Measurements from ENCODE around the gene TPD52L1. TPM values are rescaled to one million over a fixed set of nuclear protein-coding genes. Genes with fewer than 3 reads are reported as not detected.

Gene TPD52L1
- total RNA-seq, 3 donors from 2014 or later (not counting 1 experiment from before 2014, with no cell fraction given) = 1.2 TPM; not detected in 1

DNA sequence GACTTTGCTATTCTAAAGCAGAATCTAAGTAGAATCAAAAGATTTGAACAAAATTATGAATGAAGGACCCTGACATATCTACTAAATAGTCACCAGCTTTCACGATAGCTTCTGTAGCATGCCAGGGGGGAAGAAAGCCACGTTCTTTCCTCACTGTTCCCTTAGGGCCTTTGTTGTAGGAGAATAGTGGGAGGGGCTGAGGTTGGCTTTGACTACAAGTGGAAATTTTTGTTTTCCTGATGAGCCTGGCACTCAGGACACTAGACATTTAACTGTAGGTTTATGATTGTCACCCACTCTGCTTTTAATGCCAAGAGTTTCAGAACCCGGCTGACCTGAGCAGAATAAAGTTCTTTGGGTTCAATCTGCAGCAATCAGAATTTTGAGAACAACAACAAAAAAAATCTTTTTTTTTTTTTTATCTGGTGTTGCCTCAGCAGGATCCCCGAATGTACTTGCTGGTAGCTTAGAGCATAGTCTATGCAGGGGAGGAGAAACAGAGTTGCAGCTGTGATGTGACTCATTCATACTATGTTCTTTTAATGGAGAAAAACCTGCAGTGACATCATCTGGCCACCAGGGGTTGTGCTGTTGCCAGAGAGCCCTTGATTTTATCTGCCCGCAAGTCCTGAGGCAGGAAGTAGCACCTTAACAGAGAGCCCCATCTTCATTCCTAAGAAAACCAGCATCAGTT is 38.5 kb downstream of the TPD52L1 start:
- no peak overlapping the region for H3K4me3 Mint-ChIP-seq
- H3K9me3 ChIP-seq (ENCODE audit: control insufficient read depth, insufficient read depth, low read length) = no peaks in the 10 kb centered on the region
- no peak overlapping the region for H3K4me3 ChIP-seq (ENCODE audit: low read length)
- no peak overlapping the region for H3K27ac Mint-ChIP-seq
- DNase-seq = peak; percentile 21 to 71
- H3K27me3 Mint-ChIP-seq (ENCODE audit: low read depth in 2 of 2) = peaks cover 2 to 4% of the 10 kb centered on the region in 2 donors
- H3K36me3 Mint-ChIP-seq = no peaks in the 10 kb centered on the region
- peaks cover 6% of the 10 kb centered on the region for H3K4me1 ChIP-seq (ENCODE audit: control insufficient read depth, insufficient read depth, low read length)
- H3K27me3 ChIP-seq (ENCODE audit: control insufficient read depth, insufficient read depth, low read length) = no peaks in the 10 kb centered on the region
- peaks cover 6% of the 10 kb centered on the region in 2 donors for H3K4me1 Mint-ChIP-seq
- 64% methylated on average over 5 of the region's 5 CpGs for WGBS (ENCODE audit: insufficient coverage)
- peak; percentile 78 to 99 (median 94) for ATAC-seq
- intact Hi-C loops (cut with micrococcal nuclease) = no loop called here
- TF ChIP-seq, protein P1, sequence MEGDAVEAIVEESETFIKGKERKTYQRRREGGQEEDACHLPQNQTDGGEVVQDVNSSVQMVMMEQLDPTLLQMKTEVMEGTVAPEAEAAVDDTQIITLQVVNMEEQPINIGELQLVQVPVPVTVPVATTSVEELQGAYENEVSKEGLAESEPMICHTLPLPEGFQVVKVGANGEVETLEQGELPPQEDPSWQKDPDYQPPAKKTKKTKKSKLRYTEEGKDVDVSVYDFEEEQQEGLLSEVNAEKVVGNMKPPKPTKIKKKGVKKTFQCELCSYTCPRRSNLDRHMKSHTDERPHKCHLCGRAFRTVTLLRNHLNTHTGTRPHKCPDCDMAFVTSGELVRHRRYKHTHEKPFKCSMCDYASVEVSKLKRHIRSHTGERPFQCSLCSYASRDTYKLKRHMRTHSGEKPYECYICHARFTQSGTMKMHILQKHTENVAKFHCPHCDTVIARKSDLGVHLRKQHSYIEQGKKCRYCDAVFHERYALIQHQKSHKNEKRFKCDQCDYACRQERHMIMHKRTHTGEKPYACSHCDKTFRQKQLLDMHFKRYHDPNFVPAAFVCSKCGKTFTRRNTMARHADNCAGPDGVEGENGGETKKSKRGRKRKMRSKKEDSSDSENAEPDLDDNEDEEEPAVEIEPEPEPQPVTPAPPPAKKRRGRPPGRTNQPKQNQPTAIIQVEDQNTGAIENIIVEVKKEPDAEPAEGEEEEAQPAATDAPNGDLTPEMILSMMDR (IDR thresholded peaks at IDR 0.05) = peak; percentile 78
- no peaks in the 10 kb centered on the region for H3K9me3 Mint-ChIP-seq
- H3K27ac ChIP-seq (ENCODE audit: low read length) = no peak overlapping the region
- H3K36me3 ChIP-seq (ENCODE audit: control insufficient read depth, insufficient read depth, low read length) = no peaks in the 10 kb centered on the region

DNA sequence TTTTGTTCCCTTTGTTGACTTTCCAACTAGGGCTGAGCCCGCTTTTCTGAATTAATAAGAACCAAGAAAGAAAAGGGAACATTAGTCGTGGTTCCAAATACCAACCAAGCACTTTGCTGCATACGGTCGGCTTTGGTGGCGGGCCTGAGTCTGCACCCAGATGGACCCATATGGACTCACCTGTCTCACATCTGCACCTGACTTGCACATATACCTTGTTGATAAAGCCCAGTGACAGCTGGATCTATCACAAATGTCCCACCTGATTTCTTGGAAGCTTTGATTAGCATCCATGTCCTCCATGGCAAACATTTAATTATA is 39.0 kb downstream of the TPD52L1 start:
- H3K27ac Mint-ChIP-seq = no peak overlapping the region
- H3K4me3 Mint-ChIP-seq = no peak overlapping the region
- peaks cover 6% of the 10 kb centered on the region in 2 donors for H3K4me1 Mint-ChIP-seq
- 93% methylated on average over 5 of the region's 5 CpGs for WGBS (ENCODE audit: insufficient coverage)
- H3K27ac ChIP-seq (ENCODE audit: low read length) = no peak overlapping the region
- no peaks in the 10 kb centered on the region for H3K36me3 Mint-ChIP-seq
- no peaks in the 10 kb centered on the region for H3K36me3 ChIP-seq (ENCODE audit: control insufficient read depth, insufficient read depth, low read length)
- peaks cover 2 to 8% of the 10 kb centered on the region in 2 donors for H3K27me3 Mint-ChIP-seq (ENCODE audit: low read depth in 2 of 2)
- ATAC-seq (peak in 1 of 3 donors; percentile 18), DNase-seq (no peak)
- H3K9me3 ChIP-seq (ENCODE audit: control insufficient read depth, insufficient read depth, low read length) = no peaks in the 10 kb centered on the region
- no peaks in the 10 kb centered on the region for H3K9me3 Mint-ChIP-seq
- intact Hi-C loops (cut with micrococcal nuclease) = no loop called here
- TF ChIP-seq, protein P1 (IDR thresholded peaks at IDR 0.05) = peak; percentile 53
- H3K27me3 ChIP-seq (ENCODE audit: control insufficient read depth, insufficient read depth, low read length) = no peaks in the 10 kb centered on the region
- H3K4me1 ChIP-seq (ENCODE audit: control insufficient read depth, insufficient read depth, low read length) = peaks cover 6% of the 10 kb centered on the region
- no peak overlapping the region for H3K4me3 ChIP-seq (ENCODE audit: low read length)

DNA sequence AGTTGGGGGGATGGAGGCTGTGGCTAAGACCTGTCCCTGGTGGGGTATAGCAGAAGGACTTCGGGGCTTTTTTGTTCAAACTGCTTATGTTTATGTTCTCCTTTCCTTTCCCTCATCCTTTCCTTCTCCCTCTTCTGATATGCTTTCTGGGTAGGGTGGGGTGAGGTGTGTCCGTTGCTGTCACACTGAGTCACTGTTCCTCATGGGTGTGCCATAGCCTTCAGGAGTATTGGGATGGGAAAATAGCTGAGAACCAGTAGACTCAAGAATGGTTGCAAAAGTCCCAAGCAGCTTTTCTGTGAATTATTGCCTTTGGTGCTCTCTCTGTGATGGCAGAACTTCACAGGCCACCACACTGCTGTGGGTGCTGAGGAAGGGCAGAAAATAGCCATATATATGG is 39.6 kb downstream of the TPD52L1 start:
- 91% methylated on average over 1 of the region's 2 CpGs for WGBS (ENCODE audit: insufficient coverage)
- Mint-ChIP-seq H3K4me1 (peaks cover 6% of the 10 kb centered on the region in 2 donors), H3K4me3 (no peak overlapping the region), H3K27ac (no peak overlapping the region), H3K36me3 (no peaks in the 10 kb centered on the region), H3K27me3 (ENCODE audit: low read depth in 2 of 2) (peaks cover 0 to 8% of the 10 kb centered on the region in 2 donors), H3K9me3 (no peaks in the 10 kb centered on the region)
- H3K27ac ChIP-seq (ENCODE audit: low read length) = no peak overlapping the region
- no peaks in the 10 kb centered on the region for H3K27me3 ChIP-seq (ENCODE audit: control insufficient read depth, insufficient read depth, low read length)
- no peaks in the 10 kb centered on the region for H3K36me3 ChIP-seq (ENCODE audit: control insufficient read depth, insufficient read depth, low read length)
- DNase-seq (no peak), ATAC-seq (no peak)
- intact Hi-C loops (cut with micrococcal nuclease) = no loop called here
- TF ChIP-seq, protein P1 (IDR thresholded peaks at IDR 0.05) = no peak
- H3K4me3 ChIP-seq (ENCODE audit: low read length) = no peak overlapping the region
- no peaks in the 10 kb centered on the region for H3K9me3 ChIP-seq (ENCODE audit: control insufficient read depth, insufficient read depth, low read length)
- H3K4me1 ChIP-seq (ENCODE audit: control insufficient read depth, insufficient read depth, low read length) = peaks cover 6% of the 10 kb centered on the region

DNA sequence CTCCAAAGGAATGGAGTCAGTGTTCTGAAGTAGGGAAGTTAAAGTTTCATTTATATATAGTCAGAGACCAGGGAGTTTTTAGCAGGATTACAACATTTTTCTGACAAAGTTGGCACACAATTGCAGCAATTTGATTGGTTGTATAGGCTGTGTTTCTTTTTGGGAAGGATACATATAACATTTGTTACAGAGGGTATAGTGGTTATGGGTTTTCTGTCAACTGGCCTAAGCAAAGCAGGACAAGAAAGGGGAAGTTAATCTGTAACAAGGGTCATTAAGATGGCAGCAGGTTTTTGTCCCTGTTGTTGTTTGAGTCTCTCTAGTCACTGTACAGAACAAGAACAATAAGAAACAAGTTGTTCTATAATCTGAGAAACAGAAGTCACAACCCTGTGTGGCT is 41.4 kb downstream of the TPD52L1 start:
- Histone ChIP-seq H3K4me3 (ENCODE audit: low read length) (no peak overlapping the region), H3K36me3 (ENCODE audit: control insufficient read depth, insufficient read depth, low read length) (no peaks in the 10 kb centered on the region), H3K27ac (ENCODE audit: low read length) (no peak overlapping the region), H3K27me3 (ENCODE audit: control insufficient read depth, insufficient read depth, low read length) (no peaks in the 10 kb centered on the region), H3K9me3 (ENCODE audit: control insufficient read depth, insufficient read depth, low read length) (no peaks in the 10 kb centered on the region), H3K4me1 (ENCODE audit: control insufficient read depth, insufficient read depth, low read length) (peaks cover 6% of the 10 kb centered on the region)
- Mint-ChIP-seq H3K4me3 (no peak overlapping the region), H3K9me3 (no peaks in the 10 kb centered on the region), H3K27me3 (ENCODE audit: low read depth in 2 of 2) (peaks cover 0 to 8% of the 10 kb centered on the region in 2 donors), H3K4me1 (peaks cover 6% of the 10 kb centered on the region in 2 donors), H3K36me3 (no peaks in the 10 kb centered on the region), H3K27ac (no peak overlapping the region)
- TF ChIP-seq, protein P1 (IDR thresholded peaks at IDR 0.05) = no peak
- ATAC-seq (no peak), DNase-seq (no peak)
- intact Hi-C loops (cut with micrococcal nuclease) = no loop called here

Data from natural killer cell (primary cell).